Activated B cell treated with CpG ODN at 0.5 μM for 24 hours (primary cell): Measurements from ENCODE around the gene ARHGAP19. TPM values are rescaled to one million over a fixed set of nuclear protein-coding genes. Genes with fewer than 3 reads are reported as not detected.

Source experiments
- ATAC-seq: fragments of 200-7000 bp; cut with Tn5 transposase; one replicate; pipeline ENCODE4 v1.10.0; 2021; ENCODE audit warnings: low read depth, mild to moderate bottlenecking, moderate library complexity
- CTCF ChIA-PET: fragments of 350-600 bp; sonication (Branson Sonifier 250); formaldehyde crosslinking; loops from one replicate; lab custom pipeline; 2021; ENCODE audit warnings: antibody characterized with exemption; lab: Charles Lee
- POLR2A ChIA-PET: fragments of 350-600 bp; sonication (Branson Sonifier 250); formaldehyde crosslinking; loops from one replicate; lab custom pipeline; 2021; ENCODE audit warnings: antibody characterized with exemption; lab: Charles Lee
- DNase-seq: peaks from one replicate; pipeline ENCODE4 v3.0.0; 2022
- H3K27ac Mint-ChIP-seq: one replicate; pipeline ENCODE4 v1.8.0; 2020; ENCODE audit warnings: mixed read lengths
- H3K27me3 Mint-ChIP-seq: one replicate; pipeline ENCODE4 v1.8.0; 2021; ENCODE audit warnings: mixed read lengths
- H3K36me3 Mint-ChIP-seq: one replicate; pipeline ENCODE4 v1.8.0; 2021; ENCODE audit warnings: low read depth, mixed read lengths
- H3K4me1 Mint-ChIP-seq: one replicate; pipeline ENCODE4 v1.8.0; 2021; ENCODE audit warnings: mixed read lengths
- H3K4me3 Mint-ChIP-seq: one replicate; pipeline ENCODE4 v1.8.0; 2020; ENCODE audit warnings: mild to moderate bottlenecking, mixed read lengths
- H3K9me3 Mint-ChIP-seq: one replicate; pipeline ENCODE4 v1.8.0; 2020; ENCODE audit warnings: mixed read lengths
- intact Hi-C: fragments of 100-400 bp; cut with micrococcal nuclease; formaldehyde crosslinking; loops from one replicate; pipeline ENCODE4 v1.15.1; 2024
- total RNA-seq: library from RNA; stranded (reverse); gene quantifications from 2 replicates; pipeline ENCODE4 v1.2.3, GENCODE V29; 2022
- TF ChIP-seq, protein P1 (sequence below): fragments of 200-600 bp; IDR thresholded peaks from one replicate; pipeline ENCODE4 v1.8.0; 2022; ENCODE audit warnings: antibody characterized with exemption, mild to moderate bottlenecking

The ARHGAP19 gene
- total RNA-seq, 1 donor from 2014 or later: 14.7 TPM

DNA sequence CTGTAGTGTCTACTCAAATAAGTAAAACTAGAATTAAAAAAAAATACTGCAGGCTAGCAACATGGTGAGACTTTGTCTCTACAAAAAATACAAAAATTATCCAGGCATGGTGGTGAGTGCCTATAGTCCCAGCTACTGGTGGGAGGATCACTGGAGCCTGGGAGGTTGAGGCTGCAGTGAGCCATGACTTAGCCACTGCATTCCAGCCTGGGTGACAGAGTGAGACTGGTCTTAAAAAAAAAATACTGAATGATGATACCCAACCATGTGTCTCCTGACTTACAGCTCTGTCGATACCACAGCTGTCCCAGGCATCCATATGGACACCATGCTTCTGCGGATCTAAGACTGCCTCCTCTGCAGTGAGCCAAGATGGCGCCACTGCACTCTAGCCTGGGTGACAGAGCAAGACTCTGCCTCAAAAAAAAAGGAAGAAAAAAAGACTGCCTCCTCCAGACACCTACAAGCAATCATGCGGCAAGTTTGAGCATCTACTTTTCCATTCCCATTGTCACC is 18.7 kb upstream of the ARHGAP19 start:
- Mint-ChIP-seq H3K27ac (no peak overlapping the region), H3K4me1 (no peaks in the 10 kb centered on the region), H3K36me3 (no peaks in the 10 kb centered on the region), H3K9me3 (no peaks in the 10 kb centered on the region), H3K4me3 (no peak overlapping the region), H3K27me3 (no peaks in the 10 kb centered on the region)
- no peak for ATAC-seq
- intact Hi-C loops: no loop called here
- TF ChIP-seq, protein P1, sequence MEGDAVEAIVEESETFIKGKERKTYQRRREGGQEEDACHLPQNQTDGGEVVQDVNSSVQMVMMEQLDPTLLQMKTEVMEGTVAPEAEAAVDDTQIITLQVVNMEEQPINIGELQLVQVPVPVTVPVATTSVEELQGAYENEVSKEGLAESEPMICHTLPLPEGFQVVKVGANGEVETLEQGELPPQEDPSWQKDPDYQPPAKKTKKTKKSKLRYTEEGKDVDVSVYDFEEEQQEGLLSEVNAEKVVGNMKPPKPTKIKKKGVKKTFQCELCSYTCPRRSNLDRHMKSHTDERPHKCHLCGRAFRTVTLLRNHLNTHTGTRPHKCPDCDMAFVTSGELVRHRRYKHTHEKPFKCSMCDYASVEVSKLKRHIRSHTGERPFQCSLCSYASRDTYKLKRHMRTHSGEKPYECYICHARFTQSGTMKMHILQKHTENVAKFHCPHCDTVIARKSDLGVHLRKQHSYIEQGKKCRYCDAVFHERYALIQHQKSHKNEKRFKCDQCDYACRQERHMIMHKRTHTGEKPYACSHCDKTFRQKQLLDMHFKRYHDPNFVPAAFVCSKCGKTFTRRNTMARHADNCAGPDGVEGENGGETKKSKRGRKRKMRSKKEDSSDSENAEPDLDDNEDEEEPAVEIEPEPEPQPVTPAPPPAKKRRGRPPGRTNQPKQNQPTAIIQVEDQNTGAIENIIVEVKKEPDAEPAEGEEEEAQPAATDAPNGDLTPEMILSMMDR: no peak
- no peak for DNase-seq
- ChIA-PET CTCF (no interaction called here), POLR2A (interaction anchor here (1.2 kb wide), 1 partner anchor 8 kb away, joined by 4 read pairs; the partner anchor contains the start of gene FRAT1)

DNA sequence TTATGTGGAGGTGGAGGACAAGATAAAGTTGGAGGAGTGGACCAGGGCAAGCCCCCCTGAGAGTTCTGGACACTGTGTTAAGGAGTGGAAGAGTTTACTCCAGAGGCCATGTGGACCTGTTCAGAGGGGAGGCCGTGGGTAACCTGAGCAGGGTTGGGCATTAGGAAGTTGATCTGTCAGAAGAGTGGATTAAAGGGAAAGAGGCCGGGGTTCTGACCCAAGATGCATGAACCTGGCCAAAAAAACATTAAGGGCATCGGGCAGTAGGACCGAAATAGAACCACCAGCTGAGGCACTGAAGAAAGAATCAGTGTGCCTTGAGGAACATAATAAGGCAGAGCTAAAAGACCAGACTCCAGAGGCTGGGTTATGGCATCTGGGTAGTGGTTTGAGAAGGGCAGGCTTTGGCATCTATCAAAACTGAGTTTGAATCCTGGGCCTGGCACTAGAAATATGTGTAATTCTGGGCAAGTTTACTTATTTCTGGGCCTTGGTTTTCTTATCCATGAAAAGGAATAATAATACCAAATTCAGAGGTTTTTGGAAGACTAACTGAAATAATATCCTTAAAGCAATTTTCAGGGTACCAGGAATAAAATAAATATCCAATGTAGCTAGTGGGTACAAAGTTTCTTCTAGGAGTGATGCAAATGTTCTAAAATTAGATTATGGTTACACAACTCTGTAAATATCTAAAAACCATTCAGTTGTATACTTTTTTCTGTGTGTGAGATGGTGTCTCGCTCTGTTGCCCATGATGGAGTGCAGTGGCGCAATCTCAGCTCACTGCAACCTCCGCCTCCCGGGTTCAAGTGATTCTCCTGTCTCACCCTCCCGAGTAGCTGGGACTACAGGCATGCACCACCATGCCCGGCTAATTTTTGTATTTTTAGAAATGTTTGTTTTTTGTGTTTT is 15.7 kb upstream of the ARHGAP19 start:
- H3K4me3 Mint-ChIP-seq: no peak overlapping the region

DNA sequence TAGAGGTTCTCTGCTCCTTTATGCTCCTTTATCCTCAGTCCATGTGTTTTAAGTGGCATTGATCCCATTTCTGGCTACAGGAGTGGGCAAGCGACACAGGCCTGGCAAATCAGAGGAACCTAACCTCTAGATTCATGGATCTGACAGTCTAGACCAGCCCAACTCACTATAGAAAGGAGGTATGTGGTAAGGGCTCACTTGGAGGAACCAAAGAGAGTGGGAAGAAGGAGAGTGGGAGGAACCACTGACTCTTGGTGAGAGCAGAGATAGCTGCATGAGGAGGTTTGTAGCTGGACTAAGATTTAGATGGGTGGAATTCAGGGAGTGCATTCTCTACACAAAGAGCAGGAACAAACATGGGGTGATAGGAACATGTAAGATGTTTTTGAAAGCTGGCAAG is 15.0 kb upstream of the ARHGAP19 start:
- TF ChIP-seq, protein P1: no peak
- H3K4me1 Mint-ChIP-seq: no peaks in the 10 kb centered on the region
- no peaks in the 10 kb centered on the region for H3K27me3 Mint-ChIP-seq
- H3K4me3 Mint-ChIP-seq: no peak overlapping the region
- no peaks in the 10 kb centered on the region for H3K9me3 Mint-ChIP-seq
- H3K36me3 Mint-ChIP-seq: no peaks in the 10 kb centered on the region
- POLR2A ChIA-PET: interaction anchor here (0.8 kb wide), 1 partner anchor 26 kb away, joined by 5 read pairs; no protein-coding TSS in a partner anchor
- intact Hi-C loops: no loop called here
- ATAC-seq (no peak), DNase-seq (no peak)
- CTCF ChIA-PET: no interaction called here
- H3K27ac Mint-ChIP-seq: no peak overlapping the region

More for the DNA sequence above, 15.7 kb upstream of the ARHGAP19 start:
- intact Hi-C loops: no loop called here
- no peaks in the 10 kb centered on the region for H3K4me1 Mint-ChIP-seq
- H3K27ac Mint-ChIP-seq: no peak overlapping the region
- no peaks in the 10 kb centered on the region for H3K9me3 Mint-ChIP-seq
- H3K27me3 Mint-ChIP-seq: no peaks in the 10 kb centered on the region
- H3K36me3 Mint-ChIP-seq: no peaks in the 10 kb centered on the region
- TF ChIP-seq, protein P1: no peak
- no peak for ATAC-seq
- CTCF ChIA-PET: no interaction called here
- POLR2A ChIA-PET: interaction anchor here (0.8 kb wide), 1 partner anchor 85 kb away, joined by 3 read pairs; no protein-coding TSS in a partner anchor
- DNase-seq: no peak

DNA sequence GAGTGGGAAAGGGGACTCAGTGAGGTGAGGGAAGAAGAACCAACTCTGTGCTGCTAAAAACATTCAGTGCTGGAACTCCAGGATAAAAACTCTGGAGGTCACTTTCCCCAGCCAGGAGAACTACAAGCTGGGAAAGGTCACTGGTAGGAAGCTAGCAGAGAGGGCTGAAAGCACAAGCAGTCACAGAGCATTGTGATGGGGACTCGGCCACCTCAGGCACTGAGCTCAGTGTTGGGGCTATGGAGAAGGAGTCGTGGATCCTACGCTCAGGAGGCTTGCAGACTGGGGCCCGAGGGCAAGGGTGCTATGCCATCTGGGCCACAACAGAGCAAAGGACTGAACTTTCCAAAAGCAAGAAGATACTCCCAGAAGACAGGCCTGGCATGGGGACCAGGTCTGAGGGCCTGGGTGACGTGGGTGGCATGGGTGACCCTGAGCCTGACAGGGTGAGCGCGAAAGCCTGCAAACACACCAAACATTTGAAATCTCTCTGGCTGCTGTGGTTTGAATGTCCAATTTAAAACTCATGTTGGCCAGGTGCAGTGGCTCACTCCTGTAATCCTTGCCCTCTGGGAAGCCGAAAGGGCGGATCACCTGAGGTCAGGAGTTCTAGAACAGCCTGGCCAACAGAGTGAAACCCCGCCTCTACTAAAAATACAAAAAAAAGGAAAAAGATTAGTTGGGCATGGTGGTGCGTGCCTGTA is 9.8 kb upstream of the ARHGAP19 start:
- intact Hi-C loops: no loop called here
- Mint-ChIP-seq H3K4me1 (no peaks in the 10 kb centered on the region), H3K27ac (no peak overlapping the region), H3K27me3 (no peaks in the 10 kb centered on the region), H3K36me3 (no peaks in the 10 kb centered on the region), H3K9me3 (no peaks in the 10 kb centered on the region), H3K4me3 (no peak overlapping the region)
- POLR2A ChIA-PET: no interaction called here
- DNase-seq (no peak), ATAC-seq (no peak)
- CTCF ChIA-PET: no interaction called here
- TF ChIP-seq, protein P1: no peak

DNA sequence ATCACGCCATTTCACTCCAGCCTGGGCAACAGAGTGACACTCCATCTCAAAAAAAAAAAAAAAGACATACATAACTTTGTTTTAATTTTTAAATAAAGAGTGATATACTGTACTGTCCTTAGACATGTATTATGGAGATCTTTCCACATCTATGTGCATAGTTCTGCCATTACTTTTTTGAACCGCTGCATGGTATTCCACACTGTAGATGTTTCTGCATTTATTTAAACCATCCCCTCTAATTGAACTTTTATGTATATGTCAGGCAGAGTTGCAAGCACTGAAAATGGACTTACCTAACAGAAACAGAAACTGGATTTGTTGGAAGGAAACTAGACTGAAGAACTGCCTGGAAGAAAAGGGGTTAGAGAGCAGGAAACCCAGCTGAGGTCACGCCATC is 8.5 kb upstream of the ARHGAP19 start:
- CTCF ChIA-PET: no interaction called here
- Mint-ChIP-seq H3K4me3 (no peak overlapping the region), H3K27ac (no peak overlapping the region), H3K9me3 (no peaks in the 10 kb centered on the region), H3K36me3 (no peaks in the 10 kb centered on the region), H3K27me3 (no peaks in the 10 kb centered on the region), H3K4me1 (no peaks in the 10 kb centered on the region)
- DNase-seq (no peak), ATAC-seq (no peak)
- POLR2A ChIA-PET: no interaction called here
- TF ChIP-seq, protein P1: no peak
- intact Hi-C loops: no loop called here
